Stimulated activated effector memory CD8-positive, alpha-beta T cell treated with anti-CD3 and anti-CD28 coated beads, Interleukin-12 subunit alpha, Interleukin-12 subunit beta, amount 100 ng/mL, for 72 hours (primary cell): ENCODE data around the gene STK32B.

Experiments used
- ATAC-seq: fragments of 150-1000 bp; cut with Tn5 transposase; 2 replicates; pipeline ENCODE4 v1.10.0; 2021
- DNase-seq, 2 donors: peaks; one replicate each; pipeline ENCODE4 v3.0.0; 2021 to 2022; ENCODE audit warnings: low spot score in 2 of 2
- H3K27ac Mint-ChIP-seq: one replicate; pipeline ENCODE4 v1.8.0; 2022; ENCODE audit warnings: mild to moderate bottlenecking, mixed read lengths
- H3K36me3 Mint-ChIP-seq: one replicate; pipeline ENCODE4 v1.8.0; 2022; ENCODE audit warnings: mild to moderate bottlenecking, mixed read lengths
- H3K4me1 Mint-ChIP-seq: one replicate; pipeline ENCODE4 v1.8.0; 2022; ENCODE audit warnings: mixed read lengths
- H3K4me3 Mint-ChIP-seq: one replicate; pipeline ENCODE4 v1.8.0; 2022; ENCODE audit warnings: mild to moderate bottlenecking, mixed read lengths
- H3K9me3 Mint-ChIP-seq: one replicate; pipeline ENCODE4 v1.8.0; 2022; ENCODE audit warnings: mixed read lengths

Gene STK32B

DNA sequence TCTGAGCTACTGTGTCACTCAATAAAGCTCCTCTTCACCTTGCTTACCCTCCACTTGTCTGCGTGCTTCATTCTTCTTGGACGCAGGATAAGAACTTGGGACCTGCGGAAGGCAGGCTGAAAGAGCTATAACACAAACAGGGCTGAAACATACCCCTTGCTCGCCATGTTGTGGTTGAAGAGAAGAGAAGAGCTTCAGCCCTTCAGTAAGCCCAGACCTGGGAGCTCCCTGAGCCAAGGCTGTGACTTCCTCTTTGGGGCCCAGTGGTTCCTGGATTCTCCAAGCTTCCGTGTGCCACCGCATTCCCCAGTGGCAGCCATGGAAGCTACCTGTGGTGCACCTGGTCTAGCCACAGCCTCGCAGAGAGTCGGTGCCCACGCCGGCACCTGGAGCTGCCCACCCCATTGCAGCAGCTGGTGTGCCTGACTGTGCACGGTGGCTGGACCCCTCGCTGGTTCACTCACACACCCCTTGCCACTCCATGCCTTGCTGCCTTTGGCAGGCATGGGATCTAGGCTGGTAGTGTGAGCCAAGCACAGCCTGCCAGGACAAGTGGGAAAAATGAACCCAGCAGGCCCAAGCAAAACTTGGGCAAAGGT, 496.5 kb downstream of the STK32B start:
- DNase-seq (no peak), ATAC-seq (no peak)
- no peaks in the 10 kb centered on the region for H3K36me3 Mint-ChIP-seq
- no peak overlapping the region for H3K4me3 Mint-ChIP-seq
- H3K4me1 Mint-ChIP-seq: no peaks in the 10 kb centered on the region
- H3K27ac Mint-ChIP-seq: no peak overlapping the region
- H3K9me3 Mint-ChIP-seq: peaks cover 16% of the 10 kb centered on the region
